K562 treated with DMSO at 1 percent for 4 hours (cell line): ENCODE data around the gene ZNF764. TPM values are rescaled to one million over a fixed set of nuclear protein-coding genes. Genes with fewer than 3 reads are reported as not detected.

Experiments
- total RNA-seq: library from RNA; unstranded; fragments of 300-600 nt; gene quantifications from 2 replicates; pipeline ENCODE4 v1.2.3, GENCODE V29; 2022; ENCODE audit not compliant: insufficient read depth

The ZNF764 gene
- total RNA-seq, result 3.2 and 6.6 TPM in 2 replicates

DNA sequence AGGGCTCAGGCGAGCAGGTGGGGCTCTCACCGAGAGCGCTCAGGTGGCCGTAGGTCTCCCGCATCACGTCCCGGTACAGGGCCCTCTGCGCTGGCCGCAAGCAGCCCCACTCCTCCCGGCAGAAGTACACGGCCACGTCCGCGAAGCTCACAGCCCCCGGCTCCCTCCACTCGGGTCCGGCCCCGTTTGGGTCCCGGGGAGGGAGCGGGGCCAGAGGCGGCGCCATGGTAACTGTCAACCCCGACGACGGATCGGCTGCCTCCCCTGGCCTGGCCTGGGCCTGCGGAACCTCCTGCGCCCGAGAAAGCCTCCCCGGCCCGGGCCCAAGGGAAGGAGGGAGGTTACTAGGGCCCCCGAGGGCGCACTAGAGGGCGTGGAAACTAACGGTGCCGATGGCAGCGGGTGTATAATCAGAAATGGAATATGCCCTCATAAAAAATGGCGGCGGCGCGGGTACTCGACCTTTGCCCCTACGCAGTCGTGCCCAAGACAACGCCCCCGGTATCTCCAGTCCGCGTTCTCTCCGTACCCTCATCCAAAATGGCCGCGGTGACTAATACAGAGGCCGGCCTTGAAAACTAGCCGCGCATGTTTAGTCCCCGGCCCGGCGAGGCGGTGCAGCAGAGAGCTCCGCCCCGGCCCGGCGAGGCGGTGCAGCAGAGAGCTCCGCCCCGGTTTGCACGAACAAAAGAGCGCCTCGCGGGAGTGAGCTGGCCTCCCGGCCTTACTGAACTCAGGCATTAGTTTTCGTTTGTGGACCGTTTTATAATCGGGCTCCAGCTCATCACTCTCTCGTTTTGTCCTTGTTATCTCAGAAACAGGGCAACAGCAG is at the start of gene ZNF764:
ZNF764 (minus strand) TSS at position 418 of the 832 bp plus-strand sequence; CDS start at position 226, 192 bp downstream.

DNA sequence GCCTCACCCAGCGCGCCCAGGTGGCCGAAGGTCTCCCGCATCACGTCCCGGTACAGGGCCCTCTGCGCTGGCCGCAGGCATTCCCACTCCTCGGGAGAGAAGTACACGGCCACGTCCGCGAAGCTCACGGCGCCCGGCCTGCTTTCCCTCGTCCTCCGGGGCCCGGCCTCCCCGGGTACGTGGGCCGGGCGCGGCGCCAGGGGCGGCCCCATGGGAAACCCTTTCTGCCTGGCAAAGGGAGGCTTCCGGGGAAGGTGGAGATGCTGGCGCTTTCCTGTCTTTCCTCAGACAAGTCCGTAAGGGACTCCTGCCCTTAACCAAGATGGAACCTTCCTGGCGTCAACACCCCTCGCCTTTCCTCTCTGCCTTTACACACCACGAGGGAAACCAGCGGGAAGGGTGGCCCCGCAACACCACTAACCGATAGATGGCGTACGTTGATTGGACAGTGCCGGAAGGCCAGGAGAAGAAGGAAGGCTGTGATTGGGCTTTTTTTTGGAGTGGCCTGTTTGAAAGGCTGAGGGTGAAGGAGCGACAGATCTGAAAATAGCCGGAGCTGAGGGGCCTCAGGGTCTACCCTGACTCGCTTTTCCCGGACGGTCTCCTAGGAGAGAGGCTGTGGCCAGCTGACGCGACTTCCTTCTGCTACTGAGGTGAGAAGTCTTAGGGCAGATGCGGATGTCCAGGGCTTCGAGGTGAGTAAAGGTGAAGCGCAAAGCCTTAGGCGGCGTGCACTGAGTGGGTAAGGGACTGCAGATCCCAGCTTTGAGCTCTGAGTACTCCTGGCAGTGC is 27.4 kb upstream of the ZNF764 start, which contains the start of gene ZNF785:
ZNF785 (minus strand) TSS at position 298 of the 792 bp plus-strand sequence; CDS start at position 212, 86 bp downstream.

DNA sequence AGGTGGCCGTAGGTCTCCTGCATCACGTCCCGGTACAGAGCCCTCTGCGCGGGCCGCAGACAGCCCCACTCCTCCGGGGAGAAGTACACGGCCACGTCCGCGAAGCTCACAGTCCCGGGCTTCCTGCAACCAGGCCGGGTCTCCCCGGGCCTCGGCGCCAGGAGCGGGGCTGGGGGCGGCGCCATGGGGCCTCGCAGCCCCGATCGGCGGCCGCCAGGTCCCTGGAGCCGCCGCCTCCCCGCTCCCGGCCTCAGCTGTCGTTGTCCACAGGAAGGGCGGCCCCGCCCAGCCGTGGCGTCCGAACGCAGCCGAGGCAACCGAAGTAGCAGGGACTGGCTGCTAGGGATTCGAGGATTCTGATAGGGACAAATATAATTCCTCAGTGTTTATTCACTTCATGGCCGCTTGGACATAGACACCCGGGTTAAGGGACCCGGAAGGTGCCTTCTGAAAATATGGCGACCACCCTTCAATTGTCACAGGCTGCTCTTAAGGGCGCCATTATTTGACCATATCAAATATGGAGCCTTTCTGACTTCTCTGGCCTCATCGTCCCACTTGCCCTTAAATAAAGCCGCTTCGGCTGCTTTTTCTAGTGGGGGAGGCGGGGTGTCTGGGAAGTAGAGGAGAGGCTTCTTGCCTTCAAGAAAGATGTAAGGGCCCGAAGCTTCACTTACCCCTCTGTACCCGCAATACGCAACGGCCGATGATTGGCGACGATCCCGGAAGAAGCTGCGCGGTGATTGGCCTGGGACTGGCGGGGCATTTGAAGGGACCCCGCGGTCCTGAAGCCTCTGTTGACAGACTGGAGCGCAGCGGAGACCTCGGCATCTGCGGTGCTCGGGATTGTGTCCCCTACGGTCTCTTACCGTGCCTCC is 13.5 kb upstream of the ZNF764 start, which contains the start of gene ZNF688:
ZNF688 (minus strand) TSS at position 270 of the 878 bp plus-strand sequence; CDS start at position 185, 85 bp downstream.

GRCh38 chr16:30534368-30535105 is 23.6 kb downstream of the ZNF764 start, which contains the start of gene ZNF747:
TSS of gene ZNF747 (minus strand) at chr16:30534858. CDS start at chr16:30534679, 179 bp downstream.

GRCh38 chr16:30526137-30526822 is 31.9 kb downstream of the ZNF764 start, which contains the start of gene ZNF768:
TSS of gene ZNF768 (minus strand) at chr16:30526566. CDS start at chr16:30526413, 153 bp downstream.

Other genes with a start within 250 kb of the ZNF764 start
- gene CD2BP2, start 203.1 kb downstream of the ZNF764 start, total RNA-seq, result 25.6 and 32.0 TPM in 2 replicates
- 44.5 and 53.6 TPM in 2 replicates for gene TBC1D10B, start 187.9 kb downstream of the ZNF764 start, total RNA-seq
- gene MYL11, start 183.6 kb downstream of the ZNF764 start, total RNA-seq, result not detected in 2 replicates
- 1.9 and 2.4 TPM in 2 replicates for gene SEPTIN1, start 175.8 kb downstream of the ZNF764 start, total RNA-seq
- gene ZNF48, start 163.0 kb downstream of the ZNF764 start, total RNA-seq, result 5.8 and 10.6 TPM in 2 replicates
- gene ZNF771, start 150.8 kb downstream of the ZNF764 start, total RNA-seq, result 9.1 and 10.3 TPM in 2 replicates
- gene DCTPP1, start 128.3 kb downstream of the ZNF764 start, total RNA-seq, result 49.1 and 53.8 TPM in 2 replicates
- 72.3 and 75.1 TPM in 2 replicates for gene SEPHS2, start 112.5 kb downstream of the ZNF764 start, total RNA-seq
- not detected in 2 replicates for gene ITGAL, start 85.6 kb downstream of the ZNF764 start, total RNA-seq
- gene ZNF768, start 31.8 kb downstream of the ZNF764 start, total RNA-seq, result 64.8 and 75.1 TPM in 2 replicates
- gene ZNF747, start 23.5 kb downstream of the ZNF764 start, total RNA-seq, result 0.63 and 1.3 TPM in 2 replicates
- 3.4 and 5.0 TPM in 2 replicates for gene ZNF688, start 13.3 kb upstream of the ZNF764 start, total RNA-seq
- gene ZNF785, start 27.3 kb upstream of the ZNF764 start, total RNA-seq, result 4.2 and 5.2 TPM in 2 replicates
- gene ZNF689, start 52.0 kb upstream of the ZNF764 start, total RNA-seq, result 10.6 and 11.7 TPM in 2 replicates
- gene PRR14, start 92.6 kb upstream of the ZNF764 start, total RNA-seq, result 55.6 and 57.7 TPM in 2 replicates
- gene FBRS, start 100.1 kb upstream of the ZNF764 start, total RNA-seq, result 53.4 and 54.9 TPM in 2 replicates
- gene SRCAP, start 140.8 kb upstream of the ZNF764 start, total RNA-seq, result 31.6 and 38.1 TPM in 2 replicates
- 49.9 and 50.4 TPM in 2 replicates for gene PHKG2, start 190.1 kb upstream of the ZNF764 start, total RNA-seq
- gene CFAP119, start 203.7 kb upstream of the ZNF764 start, total RNA-seq, result 8.3 and 10.7 TPM in 2 replicates
- gene RNF40, start 203.9 kb upstream of the ZNF764 start, total RNA-seq, result 59.0 and 76.4 TPM in 2 replicates
- gene ZNF629, start 228.8 kb upstream of the ZNF764 start, total RNA-seq, result 8.6 and 11.0 TPM in 2 replicates